ENCODE measurements around the gene MRTFB.
A peak's percentile ranks its signal among the peaks of the same experiment; 100 is the strongest.

The MRTFB gene

GRCh38 chr16:14296663-14297062, 225.5 kb downstream of the MRTFB start:
- no peak overlapping the region for H3K4me3 ChIP-seq (replicated peaks; ENCODE audit: low read depth, low read length)
- TF ChIP-seq CTCF (IDR thresholded peaks at IDR 0.05; ENCODE audit: low read length, missing control alignments): no peak
- DNase-seq (ENCODE audit: low read depth): no peak

- DNase-seq (ENCODE audit: low read depth): no peak
- H3K4me3 ChIP-seq (replicated peaks; ENCODE audit: low read depth, low read length): no peak overlapping the region
- TF ChIP-seq CTCF (IDR thresholded peaks at IDR 0.05; ENCODE audit: low read length, missing control alignments): no peak
Observed at GRCh38 chr16:14298374-14299122, 227.4 kb downstream of the MRTFB start.

GRCh38 chr16:14300705-14301168, 229.6 kb downstream of the MRTFB start:
- H3K4me3 ChIP-seq (replicated peaks; ENCODE audit: low read depth, low read length): peak overlapping the region; percentile 56
- TF ChIP-seq CTCF (IDR thresholded peaks at IDR 0.05; ENCODE audit: low read length, missing control alignments): peak; percentile 64
- DNase-seq (ENCODE audit: low read depth): peak; percentile 89

- TF ChIP-seq CTCF (IDR thresholded peaks at IDR 0.05; ENCODE audit: low read length, missing control alignments): no peak
- H3K4me3 ChIP-seq (replicated peaks; ENCODE audit: low read depth, low read length): peak overlapping the region; percentile 56
- no peak for DNase-seq (ENCODE audit: low read depth)
Observed at GRCh38 chr16:14301169-14302030, 230.3 kb downstream of the MRTFB start.

- peak; percentile 66 for DNase-seq (ENCODE audit: low read depth)
- peak overlapping the region; percentile 86 for H3K4me3 ChIP-seq (replicated peaks; ENCODE audit: low read depth, low read length)
- no peak for TF ChIP-seq CTCF (IDR thresholded peaks at IDR 0.05; ENCODE audit: low read length, missing control alignments)
Observed at GRCh38 chr16:14302031-14302398, 230.9 kb downstream of the MRTFB start.

GRCh38 chr16:14302399-14303181, 231.5 kb downstream of the MRTFB start:
- DNase-seq (ENCODE audit: low read depth): no peak
- TF ChIP-seq CTCF (IDR thresholded peaks at IDR 0.05; ENCODE audit: low read length, missing control alignments): no peak
- peak overlapping the region; percentile 86 for H3K4me3 ChIP-seq (replicated peaks; ENCODE audit: low read depth, low read length)
